ENCODE data around the gene SCEL.

- no peak for TF ChIP-seq CTCF (IDR thresholded peaks at IDR 0.05)
- TF ChIP-seq EZH2phosphoT487 (IDR thresholded peaks at IDR 0.05): no peak
- no peak for TF ChIP-seq EZH2 (IDR thresholded peaks at IDR 0.05)
Observed at GRCh38 chr13:77596777-77597176, 61.3 kb downstream of the SCEL start.

Measured in neural progenitor cell (in vitro differentiated cells).